CD4-positive, alpha-beta T cell treated with Interleukin-4 for 4 hours (primary cell): Measurements from ENCODE around the gene FNIP2.
"Not testable (repeated sequence)": the region's sequence is repeated elsewhere in the genome, so short reads cannot be mapped to it uniquely, and the experiment has no call there.

Experiments used
- DNase-seq: peaks from one replicate; pipeline ENCODE4 v3.0.0-alpha.2; 2020

The FNIP2 gene

DNA sequence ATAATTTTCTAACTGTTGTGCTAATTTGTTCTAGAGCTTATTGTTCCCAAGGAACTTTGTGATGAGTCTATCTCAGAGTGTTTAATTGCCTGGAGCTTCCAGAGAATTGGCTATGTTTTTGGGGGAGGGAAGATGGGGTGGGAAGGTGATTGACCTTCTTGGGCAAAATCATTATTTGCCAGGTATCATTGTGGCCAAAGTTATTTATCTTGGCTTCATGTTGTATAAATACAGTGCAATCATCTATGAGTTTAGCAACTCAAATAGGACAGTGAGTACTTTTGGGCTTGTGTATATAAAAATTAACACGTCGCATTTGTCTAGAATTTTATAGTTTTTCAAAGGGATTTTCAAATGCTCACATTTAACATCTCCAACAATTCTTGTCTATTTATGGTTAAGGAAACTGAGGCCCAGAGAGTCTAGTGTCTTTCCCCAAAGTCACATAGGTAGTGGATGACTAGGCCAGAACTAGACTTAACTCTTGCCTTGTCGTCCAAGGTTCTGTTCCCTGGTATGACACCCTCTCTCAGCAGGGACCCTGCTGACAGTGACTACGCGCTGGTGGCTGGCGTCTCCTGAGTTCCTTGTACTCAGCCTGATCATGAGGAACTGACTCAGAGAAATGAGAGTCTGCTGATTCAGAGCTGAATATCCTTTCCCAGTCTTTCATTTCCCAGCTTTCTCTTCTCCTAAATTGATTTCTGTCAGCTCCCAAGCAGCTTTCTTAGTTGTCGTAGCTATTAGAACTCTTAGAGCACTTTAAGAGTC is 27.7 kb downstream of the FNIP2 start:
- DNase-seq, result no peak

GRCh38 chr4:158798062-158798461 is 29.2 kb downstream of the FNIP2 start:
- DNase-seq, result no peak

DNA sequence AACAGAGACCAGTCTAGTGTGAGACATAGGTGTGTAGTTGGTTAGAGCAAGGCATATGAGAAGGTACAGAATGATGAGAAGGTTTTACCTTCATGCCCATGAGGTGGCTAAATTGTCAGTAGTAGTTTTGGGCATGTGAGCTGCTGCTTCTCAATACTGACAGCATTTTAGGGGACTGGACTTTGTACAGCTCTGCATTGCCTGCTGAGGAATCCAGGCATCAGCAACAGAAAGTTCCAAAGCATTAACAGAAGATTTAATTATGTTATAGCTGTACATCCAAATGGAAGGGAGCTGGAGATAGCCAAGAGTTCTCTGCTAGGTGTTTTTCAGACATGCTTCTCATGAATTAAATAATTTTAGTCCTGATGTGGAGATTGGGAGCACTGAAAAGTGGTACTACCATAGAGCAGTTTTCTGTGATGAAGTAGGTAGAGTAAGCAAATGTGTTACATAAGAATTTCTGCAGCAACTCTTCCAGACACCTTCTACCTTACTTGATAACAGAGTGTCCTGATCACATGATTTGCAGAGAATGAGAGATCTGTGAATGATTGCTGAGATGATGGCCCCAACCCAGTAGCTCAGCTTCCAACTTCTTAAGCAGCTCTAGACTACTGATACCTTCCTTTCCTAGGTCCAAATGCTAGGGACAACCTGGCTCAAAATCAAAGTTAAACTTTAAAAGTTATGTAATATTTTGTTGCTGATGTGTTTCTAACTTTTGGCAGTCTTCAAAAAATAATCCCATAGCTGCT is 30.4 kb downstream of the FNIP2 start:
- no peak for DNase-seq

DNA sequence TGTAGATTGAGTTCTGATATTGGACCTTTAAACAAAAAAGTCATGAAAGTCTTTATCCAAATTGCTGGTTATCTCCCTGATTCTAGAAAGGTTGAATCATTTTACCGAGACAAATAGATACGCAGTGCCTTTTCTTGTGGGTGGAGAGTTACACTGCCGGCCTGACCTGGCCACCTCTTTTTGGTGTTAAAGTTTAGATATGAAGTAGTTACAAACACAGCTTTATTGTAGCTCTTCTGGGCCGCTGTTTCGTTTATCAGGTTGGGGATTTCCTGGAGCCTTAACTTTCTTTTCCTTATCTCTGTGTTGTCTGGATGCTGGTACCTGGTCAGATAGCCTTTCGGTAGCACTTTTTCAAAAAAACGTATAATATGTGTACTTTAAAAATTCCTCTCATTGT is 31.0 kb downstream of the FNIP2 start:
- no peak for DNase-seq

GRCh38 chr4:158801066-158801465 is 32.2 kb downstream of the FNIP2 start:
- no peak for DNase-seq

- no peak for DNase-seq
These were observed 32.9 kb downstream of the FNIP2 start for GRCh38 chr4:158801677-158802076.

DNA sequence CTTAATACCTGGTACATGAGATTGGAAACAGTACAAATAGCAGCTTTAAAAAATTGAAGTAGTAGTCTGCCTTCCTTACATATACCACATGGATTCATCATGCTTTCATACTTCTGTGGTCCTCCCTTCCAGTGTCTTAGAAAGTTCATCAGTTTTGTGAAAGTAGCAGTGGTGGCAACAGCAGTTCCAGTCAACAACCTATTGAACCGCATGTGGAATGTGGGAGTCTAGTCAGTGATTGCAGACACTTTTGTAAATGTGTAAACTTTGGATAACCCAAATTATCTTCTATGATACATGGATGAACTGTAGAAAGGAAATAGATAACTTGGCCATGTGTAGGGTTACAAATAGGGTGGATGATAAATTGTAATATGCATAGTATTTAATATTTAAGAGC is 34.1 kb downstream of the FNIP2 start:
- DNase-seq, result no peak

GRCh38 chr4:158805635-158806471 is 37.0 kb downstream of the FNIP2 start:
- DNase-seq, result no peak

- no peak for DNase-seq
These were observed 38.9 kb downstream of the FNIP2 start for GRCh38 chr4:158807691-158808090.

DNA sequence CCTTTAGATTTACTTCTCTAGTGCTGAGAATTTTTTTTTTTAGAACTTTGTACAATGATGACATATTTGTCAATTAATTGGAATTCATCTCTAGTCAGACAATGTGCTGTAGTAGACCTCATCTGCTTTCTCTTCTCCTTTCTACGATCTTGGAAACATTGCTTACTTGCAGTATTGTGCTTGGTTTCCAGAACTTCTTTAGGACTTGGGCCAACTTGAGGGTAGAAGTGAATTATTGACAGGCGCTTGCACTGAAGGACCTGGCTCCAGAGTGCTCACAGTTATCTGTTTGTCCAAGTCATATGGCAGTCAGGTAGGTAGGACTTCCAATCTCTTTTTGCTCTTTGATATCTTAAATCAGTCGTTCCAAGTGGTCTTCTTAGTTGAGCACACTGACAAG is 39.6 kb downstream of the FNIP2 start:
- no peak for DNase-seq

- DNase-seq, result not testable (repeated sequence)
These were observed 40.4 kb downstream of the FNIP2 start for GRCh38 chr4:158809208-158809607.

DNA sequence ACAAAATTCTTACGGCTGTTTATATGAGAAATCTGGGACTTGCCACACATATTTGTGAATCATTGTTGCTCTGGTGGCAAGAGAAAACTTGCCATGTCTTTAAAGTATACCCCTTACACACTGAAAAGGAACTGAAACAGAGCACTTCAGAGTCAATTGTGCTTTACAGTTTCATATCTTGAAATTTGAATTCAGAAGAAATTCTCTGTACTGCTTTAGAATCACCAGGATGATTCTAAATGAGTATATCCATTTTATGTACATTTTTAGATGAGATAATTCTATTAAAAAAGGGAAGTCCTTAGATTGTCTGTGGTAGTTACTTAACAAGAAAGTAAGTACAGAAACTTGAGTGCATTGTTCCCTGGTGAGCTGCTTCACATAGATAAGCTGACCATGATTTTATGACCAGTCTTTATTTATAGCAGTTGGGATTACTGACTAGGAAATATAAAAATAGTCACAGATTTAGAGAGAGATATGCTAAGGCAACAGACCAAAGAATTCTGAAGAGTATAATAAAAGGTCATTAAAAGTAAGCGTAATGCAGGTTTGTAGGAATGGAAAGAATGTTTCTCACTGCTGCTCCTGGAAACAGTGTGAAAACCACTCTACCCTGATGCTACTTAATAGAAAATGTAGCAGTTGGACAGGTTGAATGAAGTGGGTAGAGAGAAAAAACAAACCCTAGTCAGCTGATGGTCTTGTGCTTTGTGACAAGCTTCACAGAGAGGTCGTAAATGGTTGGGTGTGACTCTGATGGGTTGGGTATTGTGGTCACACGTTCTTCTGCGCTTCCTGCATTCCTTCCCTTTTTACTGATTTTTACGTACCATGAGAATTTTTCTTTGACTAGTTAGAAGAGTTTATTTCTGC is 41.0 kb downstream of the FNIP2 start:
- DNase-seq, result peak; percentile 34

DNA sequence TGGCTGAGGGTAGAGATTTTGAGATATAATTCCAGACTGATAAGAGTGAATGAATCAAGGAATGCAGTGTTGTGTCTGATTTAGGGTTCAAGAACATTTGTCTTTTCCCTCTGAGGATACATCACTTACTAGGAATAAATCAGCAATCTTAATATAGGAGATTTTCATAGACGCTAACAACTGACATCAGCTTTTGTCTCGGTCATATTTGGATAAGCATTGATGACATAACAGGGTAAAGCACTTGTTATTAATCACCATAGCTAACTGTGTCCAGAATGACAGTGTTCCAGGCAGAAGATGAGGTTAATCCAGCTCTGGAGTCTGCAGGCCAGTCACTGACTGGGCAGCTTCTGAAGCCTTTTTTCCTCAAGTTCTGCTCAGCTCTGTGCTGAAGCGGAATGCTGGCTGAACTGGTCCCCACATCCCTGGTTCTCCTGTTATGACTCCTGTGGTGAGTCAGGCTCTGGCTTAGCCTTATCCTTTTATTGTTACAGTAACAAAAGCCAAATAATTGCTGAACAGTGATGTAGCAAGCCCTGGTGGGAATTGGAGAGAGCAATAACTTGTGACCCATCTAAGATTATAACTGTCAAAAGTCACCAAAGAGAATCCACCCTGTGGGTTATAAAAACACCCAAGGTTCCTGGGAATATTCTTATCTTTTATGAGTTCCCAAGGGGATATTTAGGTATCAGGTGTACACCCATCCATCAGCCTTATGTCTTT is 41.8 kb downstream of the FNIP2 start:
- no peak for DNase-seq

DNA sequence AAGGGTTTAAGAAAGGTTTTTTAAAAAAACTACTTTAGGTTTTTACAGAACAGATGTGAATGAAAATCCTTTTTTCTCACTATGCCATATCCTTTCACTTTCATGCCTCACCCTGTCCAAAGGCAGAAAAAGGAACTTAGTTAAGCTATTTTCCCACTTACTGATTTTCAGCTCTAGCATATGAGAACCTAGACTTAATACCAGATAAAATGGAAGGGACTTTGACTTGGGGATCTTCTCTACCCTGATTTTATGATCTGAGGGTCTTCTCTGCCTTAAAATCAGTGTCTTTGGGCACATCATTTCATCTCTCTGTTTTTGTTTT is 42.4 kb downstream of the FNIP2 start:
- no peak for DNase-seq

- no peak for DNase-seq
These were observed 42.9 kb downstream of the FNIP2 start for GRCh38 chr4:158811704-158812103.

- no peak for DNase-seq
These were observed 43.3 kb downstream of the FNIP2 start for GRCh38 chr4:158812133-158812532.

DNA sequence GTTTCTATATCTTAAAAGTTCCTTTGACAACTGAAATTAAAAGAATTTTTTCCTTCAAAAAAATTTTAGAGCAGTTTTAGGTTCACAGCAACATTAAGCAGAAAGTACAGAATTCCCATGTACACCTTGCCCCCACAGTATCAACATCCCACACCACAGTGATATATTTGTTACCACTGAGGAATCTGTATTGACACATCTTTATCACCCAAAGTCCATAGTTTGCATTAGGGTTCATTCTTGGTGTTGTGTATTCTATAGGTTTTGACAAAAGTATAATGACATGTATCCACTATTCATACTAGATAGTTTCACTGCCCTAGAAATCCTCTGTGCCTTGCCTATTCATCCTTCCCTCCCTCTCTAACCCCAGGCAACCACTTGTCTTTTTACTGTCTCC is 43.7 kb downstream of the FNIP2 start:
- no peak for DNase-seq

DNA sequence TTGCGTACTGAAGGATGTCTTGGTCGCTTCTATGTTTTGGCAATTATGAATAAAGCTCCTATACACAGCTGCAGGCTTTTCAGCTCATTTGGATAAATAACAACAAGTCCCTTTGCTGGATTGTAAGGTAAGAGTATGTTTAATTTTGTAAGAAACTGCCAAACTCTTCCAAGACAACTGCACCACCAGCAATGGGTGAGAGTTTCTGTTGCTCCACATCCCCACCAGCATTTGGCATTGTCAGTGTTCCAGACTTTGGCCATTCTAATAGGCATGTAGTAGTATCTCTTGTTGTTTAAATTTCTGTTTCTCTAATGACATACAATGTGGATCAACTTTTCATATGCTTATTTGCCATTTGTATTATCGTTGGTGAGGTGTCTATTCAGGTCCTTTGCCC is 44.3 kb downstream of the FNIP2 start:
- no peak for DNase-seq

- no peak for DNase-seq
These were observed 45.4 kb downstream of the FNIP2 start for GRCh38 chr4:158814207-158814606.

DNA sequence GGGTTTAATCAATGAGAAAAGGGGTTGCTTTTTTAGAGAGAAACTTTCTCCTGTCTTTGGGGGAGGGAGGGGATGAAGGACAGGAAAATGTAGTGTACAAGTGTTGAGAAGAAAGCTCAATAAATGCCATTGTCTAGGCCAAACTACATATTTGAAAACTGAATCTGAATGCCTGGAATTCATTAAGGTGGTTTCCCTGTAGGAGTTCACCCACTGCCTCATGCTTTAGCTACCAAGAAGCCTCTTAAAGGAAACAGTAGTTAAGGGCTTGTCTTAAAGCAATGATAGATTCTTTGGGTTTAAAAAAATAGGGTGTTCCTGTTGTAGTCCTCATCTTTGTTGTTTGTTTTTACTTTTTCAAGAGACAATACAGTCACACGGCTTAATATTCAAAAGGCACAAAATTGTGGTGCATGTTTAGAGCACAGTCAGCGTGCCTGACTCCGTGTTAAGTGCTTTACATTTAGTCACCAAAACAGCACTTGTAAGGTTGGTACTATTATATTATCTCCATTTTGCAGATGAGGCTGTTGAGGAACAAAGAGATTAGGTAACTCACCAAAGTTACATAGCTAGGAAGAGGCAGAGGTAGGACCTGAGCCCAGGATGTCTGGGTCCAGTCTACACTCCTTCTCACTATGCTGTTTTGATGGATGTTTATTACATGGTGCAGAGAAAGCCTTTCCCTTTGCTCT is 46.0 kb downstream of the FNIP2 start:
- DNase-seq, result no peak

GRCh38 chr4:158816955-158817354 is 48.1 kb downstream of the FNIP2 start:
- no peak for DNase-seq
